ENCODE results near the gene LMNA.
"Not testable (repeated sequence)": the region's sequence is repeated elsewhere in the genome, so short reads cannot be mapped to it uniquely, and the experiment has no call there.

Gene LMNA

GRCh38 chr1:156124557-156125483 is 10.3 kb downstream of the LMNA start:
- H4K91ac ChIP-seq (ENCODE audit: low read depth, low read length): peak overlapping the region; percentile 41
- H2AK5ac ChIP-seq (ENCODE audit: low read length): peak overlapping the region; percentile 44
- no peak overlapping the region for H2AFZ ChIP-seq (ENCODE audit: insufficient read depth, low read length, poor library complexity)
- H3K18ac ChIP-seq (ENCODE audit: low read length): peak overlapping the region; percentile 32
- peak overlapping the region; percentile 55 for H3K14ac ChIP-seq (ENCODE audit: low read length)
- H3K4me2 ChIP-seq (ENCODE audit: low read length): no peak overlapping the region
- no peak overlapping the region for H3K9ac ChIP-seq (ENCODE audit: low read length)
- H3K4ac ChIP-seq (ENCODE audit: low read depth, low read length): peak overlapping the region; percentile 95
- H2BK12ac ChIP-seq (ENCODE audit: low read length): peak overlapping the region; percentile 71
- H4K12ac ChIP-seq (ENCODE audit: low read depth, low read length): peak overlapping the region; percentile 11
- peaks cover 82 to 87% of the 10 kb centered on the region in 2 experiments for H3K4me1 ChIP-seq (ENCODE audit: control insufficient read depth in 1 of 2, insufficient read depth in 2 of 2, low read length in 2 of 2)
- peaks cover 68% of the 10 kb centered on the region for H3K79me1 ChIP-seq (ENCODE audit: low read length)
- H3K79me2 ChIP-seq (ENCODE audit: control insufficient read depth, insufficient read depth, low read length, poor library complexity): peaks cover 52% of the 10 kb centered on the region
- peak overlapping the region; percentile 50 for H2BK5ac ChIP-seq (ENCODE audit: low read depth, low read length, poor library complexity)
- peak overlapping the region; percentile 69 for H3K27ac ChIP-seq (ENCODE audit: low read depth, low read length)
- no peak overlapping the region for H3K4me3 ChIP-seq (ENCODE audit: low read depth, low read length)
- no peaks in the 10 kb centered on the region for H3K9me3 ChIP-seq (ENCODE audit: insufficient read depth, low read depth, low read length)
- H3K23ac ChIP-seq (ENCODE audit: low read length): no peak overlapping the region
- H2BK120ac ChIP-seq (ENCODE audit: insufficient read depth, low read length, poor library complexity): peak overlapping the region; percentile 8
- H3K36me3 ChIP-seq (ENCODE audit: control insufficient read depth in 1 of 2, insufficient read depth in 2 of 2, low read length in 2 of 2): peaks cover 11 to 21% of the 10 kb centered on the region in 2 experiments
- H3K27me3 ChIP-seq (ENCODE audit: insufficient read depth, low read length): no peaks in the 10 kb centered on the region
- DNase-seq: peak; percentile 78 to 84
- peak overlapping the region; percentile 26 for H4K8ac ChIP-seq (ENCODE audit: low read depth, low read length)
- no CpG with 5 or more reads among the region's 17 CpGs for WGBS (ENCODE audit: extremely low coverage, insufficient coverage, insufficient read length)

GRCh38 chr1:156125544-156125943 is 11.0 kb downstream of the LMNA start:
- H3K9me3 ChIP-seq (ENCODE audit: insufficient read depth, low read depth, low read length); H3K4me2 ChIP-seq (ENCODE audit: low read length); H3K18ac ChIP-seq (ENCODE audit: low read length); DNase-seq; H3K4ac ChIP-seq (ENCODE audit: low read depth, low read length); H2AFZ ChIP-seq (ENCODE audit: insufficient read depth, low read length, poor library complexity); H2BK120ac ChIP-seq (ENCODE audit: insufficient read depth, low read length, poor library complexity); H2BK5ac ChIP-seq (ENCODE audit: low read depth, low read length, poor library complexity); H2AK5ac ChIP-seq (ENCODE audit: low read length); H2BK12ac ChIP-seq (ENCODE audit: low read length); H4K8ac ChIP-seq (ENCODE audit: low read depth, low read length); H3K14ac ChIP-seq (ENCODE audit: low read length); H4K12ac ChIP-seq (ENCODE audit: low read depth, low read length); H3K23ac ChIP-seq (ENCODE audit: low read length); H3K4me3 ChIP-seq (ENCODE audit: low read depth, low read length); H3K9ac ChIP-seq (ENCODE audit: low read length); H3K27me3 ChIP-seq (ENCODE audit: insufficient read depth, low read length): not testable (repeated sequence)
- Histone ChIP-seq H3K4me1 (ENCODE audit: control insufficient read depth in 1 of 2, insufficient read depth in 2 of 2, low read length in 2 of 2) (peaks cover 79 to 84% of the 10 kb centered on the region in 2 experiments), H3K79me1 (ENCODE audit: low read length) (peaks cover 67% of the 10 kb centered on the region), H3K79me2 (ENCODE audit: control insufficient read depth, insufficient read depth, low read length, poor library complexity) (peaks cover 51% of the 10 kb centered on the region), H3K36me3 (ENCODE audit: control insufficient read depth in 1 of 2, insufficient read depth in 2 of 2, low read length in 2 of 2) (peaks cover 12 to 19% of the 10 kb centered on the region in 2 experiments), H3K27ac (ENCODE audit: low read depth, low read length) (peak overlapping the region; percentile 69), H4K91ac (ENCODE audit: low read depth, low read length) (peak overlapping the region; percentile 25)
- WGBS (ENCODE audit: extremely low coverage, insufficient coverage, insufficient read length): no CpG with 5 or more reads among the region's 10 CpGs

- no peak overlapping the region for H3K23ac ChIP-seq (ENCODE audit: low read length)
- H3K14ac ChIP-seq (ENCODE audit: low read length): peak overlapping the region; percentile 14
- no peak overlapping the region for H2AFZ ChIP-seq (ENCODE audit: insufficient read depth, low read length, poor library complexity)
- H2BK12ac ChIP-seq (ENCODE audit: low read length): peak overlapping the region; percentile 26
- peak overlapping the region; percentile 98 for H3K18ac ChIP-seq (ENCODE audit: low read length)
- H2BK120ac ChIP-seq (ENCODE audit: insufficient read depth, low read length, poor library complexity): peak overlapping the region; percentile 13
- H3K27me3 ChIP-seq (ENCODE audit: insufficient read depth, low read length): no peaks in the 10 kb centered on the region
- peak overlapping the region; percentile 57 for H2AK5ac ChIP-seq (ENCODE audit: low read length)
- H2BK5ac ChIP-seq (ENCODE audit: low read depth, low read length, poor library complexity): peak overlapping the region; percentile 72
- peak overlapping the region; percentile 52 for H4K8ac ChIP-seq (ENCODE audit: low read depth, low read length)
- peak overlapping the region; percentile 9 for H4K12ac ChIP-seq (ENCODE audit: low read depth, low read length)
- no CpG with 5 or more reads among the region's 11 CpGs for WGBS (ENCODE audit: extremely low coverage, insufficient coverage, insufficient read length)
- H3K4me2 ChIP-seq (ENCODE audit: low read length): peak overlapping the region; percentile 8
- peak overlapping the region; percentile 85 for H3K27ac ChIP-seq (ENCODE audit: low read depth, low read length)
- H3K79me2 ChIP-seq (ENCODE audit: control insufficient read depth, insufficient read depth, low read length, poor library complexity): peaks cover 47% of the 10 kb centered on the region
- peaks cover 65% of the 10 kb centered on the region for H3K79me1 ChIP-seq (ENCODE audit: low read length)
- H4K91ac ChIP-seq (ENCODE audit: low read depth, low read length): peak overlapping the region; percentile 29
- H3K9ac ChIP-seq (ENCODE audit: low read length): no peak overlapping the region
- no peak overlapping the region for H3K4me3 ChIP-seq (ENCODE audit: low read depth, low read length)
- H3K4ac ChIP-seq (ENCODE audit: low read depth, low read length): peak overlapping the region; percentile 12
- H3K36me3 ChIP-seq (ENCODE audit: control insufficient read depth in 1 of 2, insufficient read depth in 2 of 2, low read length in 2 of 2): peaks cover 17 to 22% of the 10 kb centered on the region in 2 experiments
- no peaks in the 10 kb centered on the region for H3K9me3 ChIP-seq (ENCODE audit: insufficient read depth, low read depth, low read length)
- H3K4me1 ChIP-seq (ENCODE audit: control insufficient read depth in 1 of 2, insufficient read depth in 2 of 2, low read length in 2 of 2): peaks cover 76 to 81% of the 10 kb centered on the region in 2 experiments
- peak; percentile 87 to 91 for DNase-seq
Observed at GRCh38 chr1:156126043-156126629, 11.6 kb downstream of the LMNA start.

- peak; percentile 52 to 62 for DNase-seq
- H2BK12ac ChIP-seq (ENCODE audit: low read length): peak overlapping the region; percentile 78
- H3K27me3 ChIP-seq (ENCODE audit: insufficient read depth, low read length): no peaks in the 10 kb centered on the region
- peaks cover 61% of the 10 kb centered on the region for H3K79me1 ChIP-seq (ENCODE audit: low read length)
- no peaks in the 10 kb centered on the region for H3K9me3 ChIP-seq (ENCODE audit: insufficient read depth, low read depth, low read length)
- peak overlapping the region; percentile 12 for H3K4ac ChIP-seq (ENCODE audit: low read depth, low read length)
- peak overlapping the region; percentile 13 for H2BK120ac ChIP-seq (ENCODE audit: insufficient read depth, low read length, poor library complexity)
- no CpG with 5 or more reads among the region's 15 CpGs for WGBS (ENCODE audit: extremely low coverage, insufficient coverage, insufficient read length)
- no peak overlapping the region for H3K23ac ChIP-seq (ENCODE audit: low read length)
- H4K8ac ChIP-seq (ENCODE audit: low read depth, low read length): peak overlapping the region; percentile 78
- peak overlapping the region; percentile 72 for H2BK5ac ChIP-seq (ENCODE audit: low read depth, low read length, poor library complexity)
- peaks cover 22 to 24% of the 10 kb centered on the region in 2 experiments for H3K36me3 ChIP-seq (ENCODE audit: control insufficient read depth in 1 of 2, insufficient read depth in 2 of 2, low read length in 2 of 2)
- peak overlapping the region; percentile 85 for H3K27ac ChIP-seq (ENCODE audit: low read depth, low read length)
- H3K14ac ChIP-seq (ENCODE audit: low read length): peak overlapping the region; percentile 14
- H3K4me1 ChIP-seq (ENCODE audit: control insufficient read depth in 1 of 2, insufficient read depth in 2 of 2, low read length in 2 of 2): peaks cover 69 to 75% of the 10 kb centered on the region in 2 experiments
- no peak overlapping the region for H3K4me3 ChIP-seq (ENCODE audit: low read depth, low read length)
- peak overlapping the region; percentile 98 for H3K18ac ChIP-seq (ENCODE audit: low read length)
- H3K4me2 ChIP-seq (ENCODE audit: low read length): peak overlapping the region; percentile 8
- peak overlapping the region; percentile 29 for H4K91ac ChIP-seq (ENCODE audit: low read depth, low read length)
- H3K9ac ChIP-seq (ENCODE audit: low read length): peak overlapping the region; percentile 9
- peaks cover 42% of the 10 kb centered on the region for H3K79me2 ChIP-seq (ENCODE audit: control insufficient read depth, insufficient read depth, low read length, poor library complexity)
- H2AK5ac ChIP-seq (ENCODE audit: low read length): peak overlapping the region; percentile 89
- H4K12ac ChIP-seq (ENCODE audit: low read depth, low read length): peak overlapping the region; percentile 9
- H2AFZ ChIP-seq (ENCODE audit: insufficient read depth, low read length, poor library complexity): no peak overlapping the region
Observed at GRCh38 chr1:156126630-156127534, 12.4 kb downstream of the LMNA start.
